ENCODE data around the gene GPR39. TPM values are rescaled to one million over a fixed set of nuclear protein-coding genes. Genes with fewer than 3 reads are reported as not detected.

Gene GPR39
- total RNA-seq, 1 experiment from 2014 or later = 20.9 TPM

- TF ChIP-seq EZH2 (IDR thresholded peaks at IDR 0.05; ENCODE audit: low read depth) = no peak
- no peak for TF ChIP-seq CTCF (conservative IDR thresholded peaks at IDR 0.05)
- Histone ChIP-seq H3K9me2 (ENCODE audit: insufficient read depth) (no peaks in the 10 kb centered on the region), H4K20me1 (ENCODE audit: insufficient read depth) (no peaks in the 10 kb centered on the region; the same call in 1 of the 2 replicates), H3K4me2 (no peak overlapping the region), H3K36me3 (ENCODE audit: low read depth) (no peaks in the 10 kb centered on the region), H3K4me3 (no peak overlapping the region), H3K9me3 (ENCODE audit: insufficient read depth, low read depth) (no peaks in the 10 kb centered on the region), H3K4me1 (replicated peaks; ENCODE audit: insufficient read depth) (no peaks in the 10 kb centered on the region), H3F3A (ENCODE audit: insufficient read depth, low read depth) (no peaks in the 10 kb centered on the region), H3K27me3 (ENCODE audit: insufficient read depth, low read depth) (no peaks in the 10 kb centered on the region), H3K79me2 (ENCODE audit: low read depth) (no peaks in the 10 kb centered on the region), H3K27ac (no peak overlapping the region), H2AFZ (no peak overlapping the region)
- POLR2A ChIA-PET (ENCODE audit: unreplicated experiment) = no interaction called here
- no TSS peak for BruUV-seq (replicated peaks)
- CTCF ChIA-PET = no interaction called here
- intact Hi-C loops (cut with micrococcal nuclease; ENCODE audit: unreplicated experiment) = no loop called here
- no peak for DNase-seq
Observed at GRCh38 chr2:132652474-132652873, 235.9 kb downstream of the GPR39 start.

GRCh38 chr2:132654335-132654734, 237.7 kb downstream of the GPR39 start:
- H3K79me2 ChIP-seq (ENCODE audit: low read depth) = no peaks in the 10 kb centered on the region

GRCh38 chr2:132654968-132655367, 238.4 kb downstream of the GPR39 start:
- TF ChIP-seq CTCF (conservative IDR thresholded peaks at IDR 0.05) = no peak
- intact Hi-C loops (cut with micrococcal nuclease; ENCODE audit: unreplicated experiment) = no loop called here

More at GRCh38 chr2:132654335-132654734, 237.7 kb downstream of the GPR39 start:
- Histone ChIP-seq H2AFZ (no peak overlapping the region), H3K4me3 (no peak overlapping the region), H3K4me2 (no peak overlapping the region), H3K36me3 (ENCODE audit: low read depth) (no peaks in the 10 kb centered on the region), H3F3A (ENCODE audit: insufficient read depth, low read depth) (no peaks in the 10 kb centered on the region), H3K4me1 (replicated peaks; ENCODE audit: insufficient read depth) (no peaks in the 10 kb centered on the region), H3K27ac (no peak overlapping the region), H4K20me1 (ENCODE audit: insufficient read depth) (no peaks in the 10 kb centered on the region; the same call in 1 of the 2 replicates), H3K27me3 (ENCODE audit: insufficient read depth, low read depth) (no peaks in the 10 kb centered on the region), H3K9me3 (ENCODE audit: insufficient read depth, low read depth) (no peaks in the 10 kb centered on the region), H3K9me2 (ENCODE audit: insufficient read depth) (no peaks in the 10 kb centered on the region)
- no peak for DNase-seq
- BruUV-seq (replicated peaks) = no TSS peak
- no peak for TF ChIP-seq CTCF (conservative IDR thresholded peaks at IDR 0.05)
- TF ChIP-seq EZH2 (IDR thresholded peaks at IDR 0.05; ENCODE audit: low read depth) = no peak
- POLR2A ChIA-PET (ENCODE audit: unreplicated experiment) = no interaction called here
- CTCF ChIA-PET = no interaction called here
- intact Hi-C loops (cut with micrococcal nuclease; ENCODE audit: unreplicated experiment) = no loop called here

More at GRCh38 chr2:132654968-132655367, 238.4 kb downstream of the GPR39 start:
- no peak overlapping the region for H3K27ac ChIP-seq
- no peak overlapping the region for H3K4me3 ChIP-seq
- no peaks in the 10 kb centered on the region for H3K36me3 ChIP-seq (ENCODE audit: low read depth)
- ChIA-PET CTCF (no interaction called here), POLR2A (ENCODE audit: unreplicated experiment) (no interaction called here)
- BruUV-seq (replicated peaks) = no TSS peak
- H3K4me2 ChIP-seq = no peak overlapping the region
- no peak overlapping the region for H2AFZ ChIP-seq
- no peaks in the 10 kb centered on the region; the same call in 1 of the 2 replicates for H4K20me1 ChIP-seq (ENCODE audit: insufficient read depth)
- no peaks in the 10 kb centered on the region for H3K9me3 ChIP-seq (ENCODE audit: insufficient read depth, low read depth)
- H3K9me2 ChIP-seq (ENCODE audit: insufficient read depth) = no peaks in the 10 kb centered on the region
- no peaks in the 10 kb centered on the region for H3K79me2 ChIP-seq (ENCODE audit: low read depth)
- DNase-seq = no peak
- no peaks in the 10 kb centered on the region for H3F3A ChIP-seq (ENCODE audit: insufficient read depth, low read depth)
- no peaks in the 10 kb centered on the region for H3K27me3 ChIP-seq (ENCODE audit: insufficient read depth, low read depth)
- H3K4me1 ChIP-seq (replicated peaks; ENCODE audit: insufficient read depth) = no peaks in the 10 kb centered on the region
